Measurements from ENCODE around the gene TRMT61B. TPM values are rescaled to one million over a fixed set of nuclear protein-coding genes. Genes with fewer than 3 reads are reported as not detected.
A peak's percentile ranks its signal among the peaks of the same experiment; 100 is the strongest.

The TRMT61B gene
- total RNA-seq, 8 experiments from 2014 or later = 13.5 to 33.3 (median 18.2) TPM

DNA sequence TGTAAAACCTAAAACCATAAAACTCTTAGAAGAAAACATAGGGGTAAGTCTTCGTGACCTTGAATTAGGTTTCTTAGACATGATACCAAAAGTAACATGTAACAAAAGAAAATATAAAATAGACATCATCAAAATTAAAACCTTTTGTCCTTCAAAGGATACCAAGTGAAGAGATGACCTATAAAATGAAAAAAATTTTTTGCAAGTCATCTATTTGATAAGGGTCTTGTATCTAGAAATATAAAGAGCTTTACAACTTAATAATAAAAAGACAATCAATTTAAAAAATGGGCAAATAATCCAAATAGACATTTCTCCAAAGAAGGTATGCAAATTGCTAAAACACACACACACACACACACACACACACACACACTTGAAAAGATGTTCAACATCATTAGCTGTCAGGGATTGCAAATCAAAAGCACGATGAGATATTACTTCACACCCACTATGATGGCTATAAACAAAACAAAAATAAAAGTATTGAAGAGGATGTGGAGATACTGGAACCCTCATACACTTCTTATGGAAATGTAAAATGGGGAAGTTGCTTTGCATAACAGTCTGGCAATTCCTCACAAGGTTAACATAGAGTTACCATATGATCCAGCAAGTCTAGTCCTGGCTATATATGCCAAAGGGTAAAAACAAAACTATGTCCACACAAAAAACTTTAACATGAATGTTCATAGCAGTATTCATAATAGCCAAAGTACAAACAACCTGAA, 36.2 kb downstream of the TRMT61B start:
- no peak for ATAC-seq (replicated peaks in 6 of 8)
- Histone ChIP-seq H3K27ac (no peak overlapping the region), H3K4me1 (replicated peaks in 1 of 2) (no peaks in the 10 kb centered on the region), H3K4me3 (no peak overlapping the region)
- WGBS, 10 experiments = 83 to 100% (median 93%) methylated on average over 1 to 2 of the region's 2 CpGs
- in situ Hi-C loops (cut with MboI; ENCODE audit: low pct_unique_long_range_greater_than_20kb in 2 of 9, low sequenced_read_pairs in 9 of 9, unreplicated experiment in 9 of 9) = no loop called here

DNA sequence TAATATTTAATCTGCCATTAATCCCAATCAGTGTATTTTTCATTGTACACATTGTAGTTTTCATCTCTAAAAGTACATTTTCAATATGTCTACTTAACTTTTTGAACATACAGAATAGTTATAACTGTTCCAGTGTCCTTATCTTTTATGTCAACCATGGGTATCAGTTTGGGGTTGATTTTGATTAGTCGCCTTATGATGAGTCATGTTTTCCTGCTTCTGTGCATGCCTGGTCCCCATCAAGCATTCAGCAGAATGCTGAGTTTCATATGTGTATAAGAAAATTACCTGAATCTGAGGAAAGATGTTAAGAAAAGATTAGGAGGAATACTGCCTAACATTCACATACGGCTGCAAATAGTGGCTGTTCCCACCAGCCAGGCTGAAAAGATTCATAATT, 41.7 kb downstream of the TRMT61B start:
- 40 to 100% (median 90%) methylated on average over 1 to 2 of the region's 2 CpGs; no CpG with 5 or more reads in 1 of the 10 experiments for WGBS, 10 experiments
- H3K4me1 ChIP-seq (replicated peaks in 1 of 2) = no peaks in the 10 kb centered on the region
- H3K27ac ChIP-seq = no peak overlapping the region
- ATAC-seq (replicated peaks in 6 of 8) = no peak
- no peak overlapping the region for H3K4me3 ChIP-seq
- in situ Hi-C loops (cut with MboI; ENCODE audit: low pct_unique_long_range_greater_than_20kb in 2 of 9, low sequenced_read_pairs in 9 of 9, unreplicated experiment in 9 of 9) = no loop called here

- ATAC-seq (replicated peaks in 6 of 8) = no peak
- H3K27ac ChIP-seq = no peak overlapping the region
- no peak overlapping the region for H3K4me3 ChIP-seq
- H3K4me1 ChIP-seq (replicated peaks in 1 of 2) = no peaks in the 10 kb centered on the region
- in situ Hi-C loops (cut with MboI; ENCODE audit: low pct_unique_long_range_greater_than_20kb in 2 of 9, low sequenced_read_pairs in 9 of 9, unreplicated experiment in 9 of 9) = no loop called here
Observed at GRCh38 chr2:28824870-28825269, 45.2 kb downstream of the TRMT61B start.

DNA sequence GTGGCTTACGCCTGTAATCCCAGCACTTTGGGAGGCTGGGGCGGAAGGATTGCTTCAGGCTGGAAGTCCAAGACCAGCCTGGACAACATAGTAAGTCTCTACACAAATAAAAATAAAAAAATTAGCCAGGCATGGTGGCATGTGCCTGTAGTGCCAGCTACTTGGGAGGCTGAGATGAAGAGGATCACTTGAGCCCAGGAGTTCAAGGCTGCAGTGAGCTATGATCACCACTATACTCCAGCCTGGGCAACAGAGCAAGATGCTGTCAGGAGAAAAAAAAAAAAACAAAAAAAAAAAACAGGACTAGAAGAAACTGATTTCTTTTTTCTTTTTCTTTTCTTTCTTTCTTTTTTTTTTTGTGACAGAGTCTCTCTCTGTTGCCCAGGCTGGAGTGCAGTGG, 45.9 kb downstream of the TRMT61B start:
- no peak for ATAC-seq (replicated peaks in 6 of 8)
- Histone ChIP-seq H3K27ac (no peak overlapping the region), H3K4me1 (replicated peaks in 1 of 2) (no peaks in the 10 kb centered on the region), H3K4me3 (no peak overlapping the region)
- in situ Hi-C loops (cut with MboI; ENCODE audit: low pct_unique_long_range_greater_than_20kb in 2 of 9, low sequenced_read_pairs in 9 of 9, unreplicated experiment in 9 of 9) = no loop called here
- WGBS, 10 experiments = 83 to 100% (median 93%) methylated on average over 1 to 2 of the region's 2 CpGs; no CpG with 5 or more reads in 2 of the 10 experiments

- Histone ChIP-seq H3K4me1 (replicated peaks in 1 of 2) (no peaks in the 10 kb centered on the region), H3K4me3 (no peak overlapping the region), H3K27ac (no peak overlapping the region)
- ATAC-seq (replicated peaks in 6 of 8) = no peak
- in situ Hi-C loops (cut with MboI; ENCODE audit: low pct_unique_long_range_greater_than_20kb in 2 of 9, low sequenced_read_pairs in 9 of 9, unreplicated experiment in 9 of 9) = no loop called here
Observed at GRCh38 chr2:28822036-28822435, 48.1 kb downstream of the TRMT61B start.

- Histone ChIP-seq H3K4me3 (no peak overlapping the region), H3K27ac (no peak overlapping the region), H3K4me1 (replicated peaks in 1 of 2) (no peaks in the 10 kb centered on the region)
- peak in 7 of 8 experiments; percentile 28 to 91 (median 57) for ATAC-seq (replicated peaks in 6 of 8)
- in situ Hi-C loops (cut with MboI; ENCODE audit: low pct_unique_long_range_greater_than_20kb in 2 of 9, low sequenced_read_pairs in 9 of 9, unreplicated experiment in 9 of 9) = no loop called here
- WGBS, 10 experiments = 0 to 33% (median 9%) methylated on average over 1 to 5 of the region's 8 CpGs; no CpG with 5 or more reads in 2 of the 10 experiments
Observed at GRCh38 chr2:28821295-28821958, 48.7 kb downstream of the TRMT61B start.

GRCh38 chr2:28818053-28818452, 52.1 kb downstream of the TRMT61B start:
- H3K27ac ChIP-seq = no peak overlapping the region
- no peak overlapping the region for H3K4me3 ChIP-seq
- H3K4me1 ChIP-seq (replicated peaks in 1 of 2) = no peaks in the 10 kb centered on the region
- ATAC-seq (replicated peaks in 6 of 8) = no peak
- 62 to 100% (median 94%) methylated on average over 1 to 3 of the region's 3 CpGs; no CpG with 5 or more reads in 1 of the 10 experiments for WGBS, 10 experiments
- in situ Hi-C loops (cut with MboI; ENCODE audit: low pct_unique_long_range_greater_than_20kb in 2 of 9, low sequenced_read_pairs in 9 of 9, unreplicated experiment in 9 of 9) = no loop called here

GRCh38 chr2:28810384-28811285, 59.5 kb downstream of the TRMT61B start, which contains the start of gene SPDYA:
SPDYA (plus strand) TSS chr2:28810834; CDS start chr2:28816015, 5,181 bp downstream.
- peaks cover 3% of the 10 kb centered on the region in 2 donors for H3K4me1 ChIP-seq (replicated peaks in 1 of 2)
- H3K4me3 ChIP-seq = peak within 1 kb of the TSS; percentile 34 to 41 (median 41)
- ATAC-seq (replicated peaks in 6 of 8) = peak; percentile 75 to 91 (median 89)
- in situ Hi-C loops (cut with MboI; ENCODE audit: low pct_unique_long_range_greater_than_20kb in 2 of 9, low sequenced_read_pairs in 9 of 9, unreplicated experiment in 9 of 9) = no loop called here
- 0 to 18% (median 0%) methylated on average over 1 to 11 of the region's 97 CpGs; no CpG with 5 or more reads in 6 of the 10 experiments for WGBS, 10 experiments
- H3K27ac ChIP-seq = peak within 1 kb of the TSS in 1 of 2 donors; percentile 28

DNA sequence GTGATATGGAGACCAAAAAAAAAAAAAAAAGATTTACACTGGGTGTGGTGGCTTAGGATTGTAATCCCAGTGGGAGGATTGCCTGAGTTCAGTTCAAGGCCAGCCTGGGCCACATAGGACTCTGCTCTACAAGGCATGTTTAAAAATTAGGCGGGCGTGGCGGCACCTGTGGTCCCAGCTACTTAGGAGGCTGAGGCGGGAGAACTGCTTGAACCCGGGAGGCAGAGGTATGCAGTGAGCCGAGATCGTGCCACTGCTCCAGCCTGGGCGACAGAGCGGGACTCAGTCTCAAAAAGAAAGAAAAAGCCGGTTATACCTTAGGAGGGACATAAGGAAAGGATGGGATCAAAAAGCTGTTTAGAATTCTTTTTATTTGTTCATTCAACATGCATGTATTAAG, 60.2 kb downstream of the TRMT61B start:
- peak in 4 of 8 experiments; percentile 4 to 27 (median 13) for ATAC-seq (replicated peaks in 6 of 8)
- 0 to 73% (median 59%) methylated on average over 1 to 9 of the region's 10 CpGs; no CpG with 5 or more reads in 2 of the 10 experiments for WGBS, 10 experiments

DNA sequence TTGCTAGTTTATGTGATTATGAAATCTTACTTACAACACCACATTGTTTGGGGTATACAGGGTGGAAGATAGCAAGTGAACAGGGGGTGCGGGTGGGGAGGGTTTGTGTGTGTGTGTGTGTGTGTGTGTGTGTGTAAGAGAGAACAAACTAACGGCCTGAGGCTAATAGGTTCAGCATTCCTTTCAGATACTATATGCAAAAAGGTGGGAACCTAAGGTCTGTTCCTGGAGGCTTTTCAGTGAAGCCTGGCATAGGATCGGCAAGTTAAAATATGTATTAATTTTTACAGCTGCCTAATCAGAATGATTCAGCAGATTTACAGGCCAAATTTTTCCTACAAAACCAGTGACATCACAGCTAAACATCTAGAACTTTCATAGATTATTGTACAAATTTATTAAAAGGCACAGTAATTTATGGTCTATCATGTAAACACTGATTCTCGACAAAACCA, 67.1 kb downstream of the TRMT61B start:
- 57 to 100% (median 86%) methylated on average over 1 to 4 of the region's 4 CpGs; no CpG with 5 or more reads in 1 of the 10 experiments for WGBS, 10 experiments
- Histone ChIP-seq H3K4me3 (no peak overlapping the region), H3K27ac (no peak overlapping the region), H3K4me1 (replicated peaks in 1 of 2) (no peaks in the 10 kb centered on the region)
- in situ Hi-C loops (cut with MboI; ENCODE audit: low pct_unique_long_range_greater_than_20kb in 2 of 9, low sequenced_read_pairs in 9 of 9, unreplicated experiment in 9 of 9) = no loop called here
- peak in 2 of 8 experiments; percentile 43 for ATAC-seq (replicated peaks in 6 of 8)

More for the DNA sequence above, 60.2 kb downstream of the TRMT61B start:
- Histone ChIP-seq H3K4me3 (peak overlapping the region; percentile 34 to 41 (median 41)), H3K4me1 (replicated peaks in 1 of 2) (peaks cover 3% of the 10 kb centered on the region in 2 donors), H3K27ac (no peak overlapping the region)
- in situ Hi-C loops (cut with MboI; ENCODE audit: low pct_unique_long_range_greater_than_20kb in 2 of 9, low sequenced_read_pairs in 9 of 9, unreplicated experiment in 9 of 9) = no loop called here

DNA sequence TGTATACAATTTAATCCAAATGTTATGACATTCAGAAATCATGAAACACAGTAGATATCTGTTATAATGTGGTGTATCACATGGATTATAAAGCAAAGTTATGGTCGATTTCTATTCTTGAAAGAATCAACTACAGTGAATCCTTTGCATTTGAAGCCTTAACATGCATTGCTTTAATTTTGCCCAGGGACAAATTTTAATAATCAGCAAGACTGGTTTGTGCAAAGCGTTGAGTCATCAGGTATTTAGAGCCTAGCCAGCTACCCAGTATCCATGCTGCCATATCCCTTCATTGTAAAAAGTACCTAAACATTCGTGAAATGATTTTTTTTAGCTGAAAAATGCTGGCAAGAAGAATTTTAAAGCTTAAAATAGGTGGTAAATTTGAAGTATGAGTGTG, 68.4 kb downstream of the TRMT61B start:
- in situ Hi-C loops (cut with MboI; ENCODE audit: low pct_unique_long_range_greater_than_20kb in 2 of 9, low sequenced_read_pairs in 9 of 9, unreplicated experiment in 9 of 9) = no loop called here
- 32 to 100% (median 93%) methylated on average over 1 to 3 of the region's 3 CpGs for WGBS, 10 experiments
- peak in 3 of 8 experiments; percentile 35 to 48 (median 40) for ATAC-seq (replicated peaks in 6 of 8)
- no peak overlapping the region for H3K4me3 ChIP-seq
- H3K27ac ChIP-seq = no peak overlapping the region
- H3K4me1 ChIP-seq (replicated peaks in 1 of 2) = no peaks in the 10 kb centered on the region
